GM19372 (cell line): Measurements from ENCODE around the gene ARHGAP22.

Experiments used
- ATAC-seq: cut with Tn5 transposase; IDR thresholded peaks from one replicate; pipeline ENCODE4 v1.9.1; 2021; ENCODE audit warnings: mild to moderate bottlenecking, low read depth, moderate library complexity; ENCODE audit not compliant: unreplicated experiment

ARHGAP22 gene

GRCh38 chr10:48536916-48537890 is 67.7 kb downstream of the ARHGAP22 start:
- ATAC-seq = no peak

GRCh38 chr10:48536156-48536500 is 68.7 kb downstream of the ARHGAP22 start:
- ATAC-seq = no peak

- no peak for ATAC-seq
Measured at GRCh38 chr10:48535416-48536155, 69.3 kb downstream of the ARHGAP22 start.

- no peak for ATAC-seq
Measured at GRCh38 chr10:48533951-48534720, 70.7 kb downstream of the ARHGAP22 start.

- ATAC-seq = no peak
Measured at GRCh38 chr10:48533540-48533939, 71.3 kb downstream of the ARHGAP22 start.

GRCh38 chr10:48531486-48531885 is 73.4 kb downstream of the ARHGAP22 start:
- ATAC-seq = no peak

- no peak for ATAC-seq
Measured at GRCh38 chr10:48529331-48529730, 75.5 kb downstream of the ARHGAP22 start.

GRCh38 chr10:48527756-48528155 is 77.1 kb downstream of the ARHGAP22 start:
- no peak for ATAC-seq

- no peak for ATAC-seq
Measured at GRCh38 chr10:48526846-48527505, 77.9 kb downstream of the ARHGAP22 start.

GRCh38 chr10:48526011-48526821 is 78.7 kb downstream of the ARHGAP22 start:
- ATAC-seq = no peak

GRCh38 chr10:48525113-48525512 is 79.8 kb downstream of the ARHGAP22 start:
- no peak for ATAC-seq

GRCh38 chr10:48523820-48524758 is 80.8 kb downstream of the ARHGAP22 start:
- no peak for ATAC-seq

- no peak for ATAC-seq
Measured at GRCh38 chr10:48523212-48523819, 81.6 kb downstream of the ARHGAP22 start.

- no peak for ATAC-seq
Measured at GRCh38 chr10:48522011-48522765, 82.7 kb downstream of the ARHGAP22 start.

- ATAC-seq = no peak
Measured at GRCh38 chr10:48520594-48520993, 84.3 kb downstream of the ARHGAP22 start.

GRCh38 chr10:48520184-48520506 is 84.7 kb downstream of the ARHGAP22 start:
- no peak for ATAC-seq

GRCh38 chr10:48519481-48520183 is 85.2 kb downstream of the ARHGAP22 start:
- no peak for ATAC-seq
